H9 (cell line): ENCODE measurements around the gene FLVCR2. TPM values are rescaled to one million over a fixed set of nuclear protein-coding genes. Genes with fewer than 3 reads are reported as not detected.

Source experiments
- DNase-seq: peaks from one replicate; pipeline ENCODE4 v3.0.0-alpha.2; 2017
- H2AFZ ChIP-seq: one replicate; pipeline ENCODE4 v1.6.1; 2013; ENCODE audit warnings: mild to moderate bottlenecking, low read length, control low read depth, moderate library complexity
- H2AK5ac ChIP-seq: 2 replicates; pipeline ENCODE4 v1.6.1; 2013; ENCODE audit warnings: low read length, control low read depth, mixed read lengths; ENCODE audit not compliant: insufficient read length
- H2BK120ac ChIP-seq: one replicate; pipeline ENCODE4 v1.6.1; 2013; ENCODE audit warnings: low read depth, mild to moderate bottlenecking, low read length, control low read depth, inconsistent platforms; ENCODE audit not compliant: poor library complexity, severe bottlenecking
- H2BK12ac ChIP-seq: 2 replicates; pipeline ENCODE4 v1.6.1; 2013; ENCODE audit warnings: low read length, control low read depth, mixed read lengths, low read depth; ENCODE audit not compliant: insufficient read length
- H2BK15ac ChIP-seq: 2 replicates; pipeline ENCODE4 v1.6.1; 2013; ENCODE audit warnings: low read depth, low read length, control low read depth
- H2BK20ac ChIP-seq: one replicate; pipeline ENCODE4 v1.6.1; 2013; ENCODE audit warnings: low read depth, mild to moderate bottlenecking, low read length, control low read depth, inconsistent platforms; ENCODE audit not compliant: poor library complexity, severe bottlenecking
- H2BK5ac ChIP-seq: 2 replicates; pipeline ENCODE4 v1.6.1; 2013; ENCODE audit warnings: low read length, control low read depth, mixed read lengths; ENCODE audit not compliant: insufficient read length
- H3K14ac ChIP-seq: 2 replicates; pipeline ENCODE4 v1.6.1; 2013; ENCODE audit warnings: low read length, control low read depth; ENCODE audit not compliant: insufficient read depth
- H3K18ac ChIP-seq: 2 replicates; pipeline ENCODE4 v1.6.1; 2013; ENCODE audit warnings: low read depth, mild to moderate bottlenecking, mixed read lengths, low read length, control low read depth; ENCODE audit not compliant: insufficient read length
- H3K23ac ChIP-seq: 2 replicates; pipeline ENCODE4 v1.6.1; 2013; ENCODE audit warnings: low read length, control low read depth, mixed read lengths, low read depth; ENCODE audit not compliant: insufficient read length
- H3K23me2 ChIP-seq: 2 replicates; pipeline ENCODE4 v1.6.1; 2013; ENCODE audit warnings: low read depth, mild to moderate bottlenecking, mixed read lengths, low read length, control low read depth; ENCODE audit not compliant: insufficient read length, poor library complexity, severe bottlenecking
- H3K27ac ChIP-seq: 2 replicates; pipeline ENCODE4 v1.5.1; 2013; ENCODE audit warnings: low read length, control low read depth, mixed read lengths, low read depth; ENCODE audit not compliant: insufficient read length
- H3K27me3 ChIP-seq: 2 replicates; pipeline ENCODE4 v1.6.1; 2013; ENCODE audit warnings: low read length, control low read depth, inconsistent platforms; ENCODE audit not compliant: insufficient read depth
- H3K4ac ChIP-seq: 2 replicates; pipeline ENCODE4 v1.6.1; 2013; ENCODE audit warnings: low read depth, mild to moderate bottlenecking, control low read depth, inconsistent platforms, low read length, moderate library complexity
- H3K4me1 ChIP-seq: 2 replicates; pipeline ENCODE4 v1.6.1; 2013; ENCODE audit warnings: low read length, control low read depth, inconsistent platforms; ENCODE audit not compliant: insufficient read depth
- H3K4me2 ChIP-seq: 2 replicates; pipeline ENCODE4 v1.6.1; 2013; ENCODE audit warnings: low read length, control low read depth, mixed read lengths; ENCODE audit not compliant: insufficient read length, insufficient read depth
- H3K56ac ChIP-seq: 2 replicates; pipeline ENCODE4 v1.6.1; 2013; ENCODE audit warnings: low read depth, mild to moderate bottlenecking, mixed read lengths, low read length, control low read depth; ENCODE audit not compliant: insufficient read length
- H3K79me1 ChIP-seq: 2 replicates; pipeline ENCODE4 v1.6.1; 2013; ENCODE audit warnings: low read depth, mild to moderate bottlenecking, moderate library complexity, low read length, control low read depth, inconsistent platforms; ENCODE audit not compliant: insufficient read depth, poor library complexity, severe bottlenecking
- H3K79me2 ChIP-seq: 2 replicates; pipeline ENCODE4 v1.6.1; 2013; ENCODE audit warnings: low read length, control low read depth, inconsistent platforms; ENCODE audit not compliant: insufficient read depth
- H3K9ac ChIP-seq: 2 replicates; pipeline ENCODE4 v1.6.1; 2013; ENCODE audit warnings: low read length, control low read depth, mixed read lengths; ENCODE audit not compliant: insufficient read length; ENCODE audit errors: extremely low read depth
- H3K9me3 ChIP-seq: one replicate; pipeline ENCODE4 v1.6.1; 2013; ENCODE audit warnings: low read depth, low read length, inconsistent platforms; ENCODE audit not compliant: control insufficient read depth
- H3T11ph ChIP-seq: one replicate; pipeline ENCODE4 v1.6.1; 2013; ENCODE audit warnings: mild to moderate bottlenecking, low read length, control low read depth, inconsistent platforms
- H4K20me1 ChIP-seq: one replicate; pipeline ENCODE4 v1.6.1; 2013; ENCODE audit not compliant: control insufficient read depth, insufficient read length, insufficient read depth
- H4K5ac ChIP-seq: 2 replicates; pipeline ENCODE4 v1.6.1; 2013; ENCODE audit warnings: low read depth, mild to moderate bottlenecking, mixed read lengths, low read length, control low read depth; ENCODE audit not compliant: insufficient read length
- H4K8ac ChIP-seq: replicated peaks from 2 replicates; pipeline ENCODE4 v1.6.1; 2013; ENCODE audit warnings: low read length, control low read depth, mixed read lengths, low read depth; ENCODE audit not compliant: insufficient read length
- H4K91ac ChIP-seq: 2 replicates; pipeline ENCODE4 v1.6.1; 2013; ENCODE audit warnings: low read depth, mild to moderate bottlenecking, moderate library complexity, mixed read lengths, low read length, control low read depth; ENCODE audit not compliant: insufficient read length
- H3K27ac Mint-ChIP-seq, 3 experiments: 2 replicates in 2 of 3; 3 replicates in 1 of 3; pipeline ENCODE4 v1.8.0; 2020 to 2021; ENCODE audit warnings: mixed read lengths in 3 of 3, mild to moderate bottlenecking in 1 of 3, moderate library complexity in 1 of 3
- H3K27me3 Mint-ChIP-seq: 2 replicates; pipeline ENCODE4 v1.8.0; 2021; ENCODE audit warnings: low read depth, mild to moderate bottlenecking, moderate library complexity, mixed read lengths
- H3K36me3 Mint-ChIP-seq, 3 experiments: 2 replicates in 2 of 3; 3 replicates in 1 of 3; pipeline ENCODE4 v1.8.0; 2020 to 2021; ENCODE audit warnings: low read depth in 3 of 3, mixed read lengths in 3 of 3; ENCODE audit not compliant: insufficient read depth in 1 of 3
- H3K4me1 Mint-ChIP-seq, 2 experiments: 2 replicates each; pipeline ENCODE4 v1.8.0; 2020; ENCODE audit warnings: mixed read lengths in 2 of 2
- H3K4me3 Mint-ChIP-seq, 2 experiments: 2 replicates in 1 of 2; 3 replicates in 1 of 2; pipeline ENCODE4 v1.8.0; 2020 to 2021; ENCODE audit warnings: mild to moderate bottlenecking in 2 of 2, mixed read lengths in 2 of 2, moderate library complexity in 1 of 2
- H3K9me3 Mint-ChIP-seq, 2 experiments: 2 replicates in 1 of 2; 3 replicates in 1 of 2; pipeline ENCODE4 v1.8.0; 2020; ENCODE audit warnings: mild to moderate bottlenecking in 2 of 2, mixed read lengths in 2 of 2, moderate library complexity in 1 of 2
- WGBS: extraction: QIAGEN DNeasy Blood & Tissue Kit; methylation state at CpG from one replicate; pipeline ENCODE4 v1.1.7; 2013; ENCODE audit warnings: missing lambda C conversion rate, low lambda C conversion rate, mixed read lengths; ENCODE audit not compliant: insufficient read length; ENCODE audit errors: extremely low coverage; 5-methylcytosine and 5-hydroxymethylcytosine counted together
- total RNA-seq: library from RNA; stranded (reverse); gene quantifications from 2 replicates; pipeline ENCODE4 v1.2.1, GENCODE V29; 2021
- TF ChIP-seq, protein P1 (sequence below): fragments of 200-600 bp; sonication (generic); conservative IDR thresholded peaks from 3 replicates; pipeline ENCODE4 v1.8.0; 2021; ENCODE audit warnings: antibody characterized with exemption, mild to moderate bottlenecking

The FLVCR2 gene
- total RNA-seq, 1 experiment from 2014 or later: 7.1 TPM

GRCh38 chr14:75535164-75535898 lies 43.1 kb upstream of the FLVCR2 start:
- no CpG with 5 or more reads among the region's 5 CpGs for WGBS
- Mint-ChIP-seq H3K27me3 (no peaks in the 10 kb centered on the region), H3K4me1 (peaks cover 2% of the 10 kb centered on the region in 2 experiments; a peak in 2 of 4 replicates)

More at GRCh38 chr14:75535164-75535898, 43.1 kb upstream of the FLVCR2 start:
- no peaks in the 10 kb centered on the region for H3K36me3 Mint-ChIP-seq
- H3K9ac ChIP-seq: no peak overlapping the region
- no peak overlapping the region for H2AK5ac ChIP-seq
- H3K23ac ChIP-seq: no peak overlapping the region
- H4K8ac ChIP-seq: no peak overlapping the region
- no peaks in the 10 kb centered on the region for H3K79me1 ChIP-seq
- no peaks in the 10 kb centered on the region for H3K23me2 ChIP-seq
- H2BK20ac ChIP-seq: no peak overlapping the region
- DNase-seq: no peak
- H4K91ac ChIP-seq: no peak overlapping the region
- H3K27ac Mint-ChIP-seq: no peak overlapping the region
- no peak overlapping the region for H3K27ac ChIP-seq
- H3K9me3 Mint-ChIP-seq: no peaks in the 10 kb centered on the region
- H2BK5ac ChIP-seq: no peak overlapping the region
- H3K18ac ChIP-seq: no peak overlapping the region
- H3K9me3 ChIP-seq: no peaks in the 10 kb centered on the region
- TF ChIP-seq, protein P1, sequence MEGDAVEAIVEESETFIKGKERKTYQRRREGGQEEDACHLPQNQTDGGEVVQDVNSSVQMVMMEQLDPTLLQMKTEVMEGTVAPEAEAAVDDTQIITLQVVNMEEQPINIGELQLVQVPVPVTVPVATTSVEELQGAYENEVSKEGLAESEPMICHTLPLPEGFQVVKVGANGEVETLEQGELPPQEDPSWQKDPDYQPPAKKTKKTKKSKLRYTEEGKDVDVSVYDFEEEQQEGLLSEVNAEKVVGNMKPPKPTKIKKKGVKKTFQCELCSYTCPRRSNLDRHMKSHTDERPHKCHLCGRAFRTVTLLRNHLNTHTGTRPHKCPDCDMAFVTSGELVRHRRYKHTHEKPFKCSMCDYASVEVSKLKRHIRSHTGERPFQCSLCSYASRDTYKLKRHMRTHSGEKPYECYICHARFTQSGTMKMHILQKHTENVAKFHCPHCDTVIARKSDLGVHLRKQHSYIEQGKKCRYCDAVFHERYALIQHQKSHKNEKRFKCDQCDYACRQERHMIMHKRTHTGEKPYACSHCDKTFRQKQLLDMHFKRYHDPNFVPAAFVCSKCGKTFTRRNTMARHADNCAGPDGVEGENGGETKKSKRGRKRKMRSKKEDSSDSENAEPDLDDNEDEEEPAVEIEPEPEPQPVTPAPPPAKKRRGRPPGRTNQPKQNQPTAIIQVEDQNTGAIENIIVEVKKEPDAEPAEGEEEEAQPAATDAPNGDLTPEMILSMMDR: no peak
- no peak overlapping the region for H3K4me3 Mint-ChIP-seq
- H3T11ph ChIP-seq: no peak overlapping the region
- no peak overlapping the region for H2BK12ac ChIP-seq
- H3K4ac ChIP-seq: no peak overlapping the region
- H2BK15ac ChIP-seq: no peak overlapping the region
- H2BK120ac ChIP-seq: no peak overlapping the region
- H2AFZ ChIP-seq: no peak overlapping the region
- no peaks in the 10 kb centered on the region for H3K4me1 ChIP-seq
- no peak overlapping the region for H3K4me2 ChIP-seq
- no peaks in the 10 kb centered on the region for H4K20me1 ChIP-seq
- no peak overlapping the region for H3K56ac ChIP-seq
- no peaks in the 10 kb centered on the region for H3K27me3 ChIP-seq
- H3K79me2 ChIP-seq: no peaks in the 10 kb centered on the region
- H3K14ac ChIP-seq: no peak overlapping the region
- no peak overlapping the region for H4K5ac ChIP-seq
